Islet of Langerhans (tissue), 1 donor: ENCODE data around the gene TOR1AIP2.

Experiments used
- FAIRE-seq: peaks from one replicate; lab custom pipeline; 2011; peaks lifted over from hg19 to GRCh38; lab: Jason Lieb, UNC

Gene TOR1AIP2

GRCh38 chr1:179877586-179878265 lies at the start of gene TOR1AIP2:
TOR1AIP2 (minus strand) TSS chr1:179877803; CDS start chr1:179852665, 25,138 bp downstream.
- no peak for FAIRE-seq

- no peak for FAIRE-seq
These were observed 49.2 kb upstream of the TOR1AIP2 start for GRCh38 chr1:179926850-179927205.

GRCh38 chr1:179925922-179926849 lies 48.6 kb upstream of the TOR1AIP2 start:
- FAIRE-seq, result no peak

GRCh38 chr1:179925302-179925701 lies 47.7 kb upstream of the TOR1AIP2 start:
- no peak for FAIRE-seq

- FAIRE-seq, result no peak
These were observed 46.7 kb upstream of the TOR1AIP2 start for GRCh38 chr1:179924268-179924667.

- no peak for FAIRE-seq
These were observed 45.4 kb upstream of the TOR1AIP2 start for GRCh38 chr1:179923029-179923428.

- no peak for FAIRE-seq
These were observed 44.6 kb upstream of the TOR1AIP2 start for GRCh38 chr1:179921981-179922872.

GRCh38 chr1:179921472-179921871 lies 43.9 kb upstream of the TOR1AIP2 start:
- FAIRE-seq, result no peak

GRCh38 chr1:179917601-179918429 lies 40.2 kb upstream of the TOR1AIP2 start:
- FAIRE-seq, result no peak

GRCh38 chr1:179911812-179912211 lies 34.2 kb upstream of the TOR1AIP2 start:
- peak; percentile 13 for FAIRE-seq

- peak; percentile 61 for FAIRE-seq
These were observed 33.3 kb upstream of the TOR1AIP2 start for GRCh38 chr1:179910934-179911333.

GRCh38 chr1:179889589-179889988 lies 12.0 kb upstream of the TOR1AIP2 start:
- no peak for FAIRE-seq

- no peak for FAIRE-seq
These were observed 10.5 kb upstream of the TOR1AIP2 start for GRCh38 chr1:179888071-179888470.

GRCh38 chr1:179883745-179884138 lies 6.1 kb upstream of the TOR1AIP2 start:
- FAIRE-seq, result no peak

- no peak for FAIRE-seq
These were observed 5.6 kb upstream of the TOR1AIP2 start for GRCh38 chr1:179883040-179883744.

GRCh38 chr1:179882253-179883039 lies 4.8 kb upstream of the TOR1AIP2 start, which contains the start of gene TOR1AIP1:
TOR1AIP1 (plus strand) TSS chr1:179882285; CDS start chr1:179882503, 218 bp downstream.
- FAIRE-seq, result no peak

- FAIRE-seq, result no peak
These were observed 4.1 kb upstream of the TOR1AIP2 start for GRCh38 chr1:179881642-179882252.

GRCh38 chr1:179879797-179880196 lies 2.2 kb upstream of the TOR1AIP2 start:
- no peak for FAIRE-seq

- FAIRE-seq, result no peak
These were observed 1.3 kb downstream of the TOR1AIP2 start for GRCh38 chr1:179876300-179876715.
